ENCODE data around the gene TIMM17B. TPM values are rescaled to one million over a fixed set of nuclear protein-coding genes. Genes with fewer than 3 reads are reported as not detected.
A peak's percentile ranks its signal among the peaks of the same experiment; 100 is the strongest.

TIMM17B gene
- total RNA-seq, 1 donor from 2014 or later = 58.2 TPM

GRCh38 chrX:48938721-48939425 lies 41.3 kb upstream of the TIMM17B start:
- Mint-ChIP-seq H3K27me3 (ENCODE audit: low read depth, unreplicated experiment) (no peaks in the 10 kb centered on the region), H3K4me3 (ENCODE audit: unreplicated experiment) (no peak overlapping the region), H3K4me1 (ENCODE audit: low read depth, unreplicated experiment) (peaks cover 4% of the 10 kb centered on the region), H3K36me3 (ENCODE audit: low read depth, unreplicated experiment) (no peaks in the 10 kb centered on the region), H3K27ac (ENCODE audit: unreplicated experiment) (no peak overlapping the region), H3K9me3 (ENCODE audit: unreplicated experiment) (no peaks in the 10 kb centered on the region)
- H2AFZ ChIP-seq (ENCODE audit: low read depth, low read length) = no peak overlapping the region
- no peak for DNase-seq (ENCODE audit: low read depth)
- peaks cover 12% of the 10 kb centered on the region for H3K4me1 ChIP-seq (ENCODE audit: insufficient read depth, low read length)
- H3K79me2 ChIP-seq (ENCODE audit: insufficient read depth, low read length) = peaks cover 60% of the 10 kb centered on the region
- no peak overlapping the region for H3K27ac ChIP-seq (ENCODE audit: low read depth, low read length)
- no peak for TF ChIP-seq EZH2 (IDR thresholded peaks at IDR 0.05; ENCODE audit: insufficient read depth, low read length)
- TF ChIP-seq, protein P1, sequence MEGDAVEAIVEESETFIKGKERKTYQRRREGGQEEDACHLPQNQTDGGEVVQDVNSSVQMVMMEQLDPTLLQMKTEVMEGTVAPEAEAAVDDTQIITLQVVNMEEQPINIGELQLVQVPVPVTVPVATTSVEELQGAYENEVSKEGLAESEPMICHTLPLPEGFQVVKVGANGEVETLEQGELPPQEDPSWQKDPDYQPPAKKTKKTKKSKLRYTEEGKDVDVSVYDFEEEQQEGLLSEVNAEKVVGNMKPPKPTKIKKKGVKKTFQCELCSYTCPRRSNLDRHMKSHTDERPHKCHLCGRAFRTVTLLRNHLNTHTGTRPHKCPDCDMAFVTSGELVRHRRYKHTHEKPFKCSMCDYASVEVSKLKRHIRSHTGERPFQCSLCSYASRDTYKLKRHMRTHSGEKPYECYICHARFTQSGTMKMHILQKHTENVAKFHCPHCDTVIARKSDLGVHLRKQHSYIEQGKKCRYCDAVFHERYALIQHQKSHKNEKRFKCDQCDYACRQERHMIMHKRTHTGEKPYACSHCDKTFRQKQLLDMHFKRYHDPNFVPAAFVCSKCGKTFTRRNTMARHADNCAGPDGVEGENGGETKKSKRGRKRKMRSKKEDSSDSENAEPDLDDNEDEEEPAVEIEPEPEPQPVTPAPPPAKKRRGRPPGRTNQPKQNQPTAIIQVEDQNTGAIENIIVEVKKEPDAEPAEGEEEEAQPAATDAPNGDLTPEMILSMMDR (IDR thresholded peaks at IDR 0.05; ENCODE audit: insufficient read depth, low read depth, low read length) = no peak
- H3K36me3 ChIP-seq (ENCODE audit: insufficient read depth, low read length) = peaks cover 12% of the 10 kb centered on the region
- H3K4me2 ChIP-seq (ENCODE audit: low read length) = no peak overlapping the region
- peaks cover 72% of the 10 kb centered on the region for H4K20me1 ChIP-seq (ENCODE audit: insufficient read depth, low read length)
- no peaks in the 10 kb centered on the region for H3K9me3 ChIP-seq (ENCODE audit: insufficient read depth, low read depth, low read length)
- no peak overlapping the region for H3K4me3 ChIP-seq (ENCODE audit: insufficient read depth, low read depth, low read length)
- FAIRE-seq = no peak
- no peak overlapping the region for H3K9ac ChIP-seq (ENCODE audit: low read length)
- H3K27me3 ChIP-seq (ENCODE audit: insufficient read depth, low read length) = no peaks in the 10 kb centered on the region

- peaks cover 61% of the 10 kb centered on the region for H4K20me1 ChIP-seq (ENCODE audit: insufficient read depth, low read length)
- H3K4me2 ChIP-seq (ENCODE audit: low read length) = peak overlapping the region; percentile 44
- peaks cover 12% of the 10 kb centered on the region for H3K4me1 ChIP-seq (ENCODE audit: insufficient read depth, low read length)
- no peak overlapping the region for H3K27ac Mint-ChIP-seq (ENCODE audit: unreplicated experiment)
- FAIRE-seq = no peak
- DNase-seq (ENCODE audit: low read depth) = peak; percentile 26
- peak overlapping the region; percentile 12 for H3K27ac ChIP-seq (ENCODE audit: low read depth, low read length)
- TF ChIP-seq, protein P1 (IDR thresholded peaks at IDR 0.05; ENCODE audit: insufficient read depth, low read depth, low read length) = no peak
- no peak for TF ChIP-seq EZH2 (IDR thresholded peaks at IDR 0.05; ENCODE audit: insufficient read depth, low read length)
- no peak overlapping the region for H2AFZ ChIP-seq (ENCODE audit: low read depth, low read length)
- no peak overlapping the region for H3K4me3 ChIP-seq (ENCODE audit: insufficient read depth, low read depth, low read length)
- H3K9me3 ChIP-seq (ENCODE audit: insufficient read depth, low read depth, low read length) = no peaks in the 10 kb centered on the region
- no peaks in the 10 kb centered on the region for H3K9me3 Mint-ChIP-seq (ENCODE audit: unreplicated experiment)
- no peaks in the 10 kb centered on the region for H3K27me3 Mint-ChIP-seq (ENCODE audit: low read depth, unreplicated experiment)
- no peaks in the 10 kb centered on the region for H3K27me3 ChIP-seq (ENCODE audit: insufficient read depth, low read length)
- no peak overlapping the region for H3K9ac ChIP-seq (ENCODE audit: low read length)
- H3K36me3 ChIP-seq (ENCODE audit: insufficient read depth, low read length) = peaks cover 15% of the 10 kb centered on the region
- no peaks in the 10 kb centered on the region for H3K36me3 Mint-ChIP-seq (ENCODE audit: low read depth, unreplicated experiment)
- no peak overlapping the region for H3K4me3 Mint-ChIP-seq (ENCODE audit: unreplicated experiment)
- H3K79me2 ChIP-seq (ENCODE audit: insufficient read depth, low read length) = peaks cover 44% of the 10 kb centered on the region
- peaks cover 4% of the 10 kb centered on the region for H3K4me1 Mint-ChIP-seq (ENCODE audit: low read depth, unreplicated experiment)
Measured at GRCh38 chrX:48937054-48937907, 39.7 kb upstream of the TIMM17B start.
